GM19455 (cell line): Measurements from ENCODE around the gene SPRN.
"Not testable (repeated sequence)": the region's sequence is repeated elsewhere in the genome, so short reads cannot be mapped to it uniquely, and the experiment has no call there.

Source experiments
- ATAC-seq: cut with Tn5 transposase; IDR thresholded peaks from one replicate; pipeline ENCODE4 v1.9.1; 2021; ENCODE audit not compliant: unreplicated experiment

The SPRN gene

DNA sequence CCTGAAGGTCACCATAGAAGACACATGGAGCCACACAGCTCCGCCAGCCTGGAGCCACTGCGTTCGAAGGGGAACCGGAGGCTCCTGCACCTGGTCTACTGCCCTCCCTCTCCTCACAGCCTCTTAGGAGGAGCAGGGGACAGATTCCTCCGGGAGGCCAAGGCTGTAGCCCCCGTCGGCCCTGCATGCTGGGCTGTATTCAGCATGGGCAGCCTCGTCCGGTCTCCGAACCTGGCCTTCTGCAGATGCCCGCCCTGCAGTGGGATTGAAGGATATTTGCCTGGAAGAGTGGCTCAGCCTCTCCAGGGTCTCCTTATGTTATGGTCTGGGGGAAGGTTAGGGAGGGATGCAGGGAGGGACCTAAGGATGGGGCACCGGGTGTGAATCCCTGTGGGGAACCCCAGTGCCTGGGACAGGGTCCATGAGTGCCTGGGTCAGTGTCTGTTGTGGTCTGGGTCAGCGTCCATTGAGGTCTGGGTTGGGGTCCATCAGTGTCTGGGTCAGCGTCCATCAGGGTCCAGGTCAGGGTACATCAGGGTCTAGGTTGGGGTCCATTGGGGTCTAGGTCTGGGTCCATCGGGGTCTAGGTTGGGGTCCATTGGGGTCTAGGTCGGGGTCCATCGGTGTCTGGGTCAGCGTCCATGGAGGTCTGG lies 16.3 kb upstream of the SPRN start:
- no peak for ATAC-seq

DNA sequence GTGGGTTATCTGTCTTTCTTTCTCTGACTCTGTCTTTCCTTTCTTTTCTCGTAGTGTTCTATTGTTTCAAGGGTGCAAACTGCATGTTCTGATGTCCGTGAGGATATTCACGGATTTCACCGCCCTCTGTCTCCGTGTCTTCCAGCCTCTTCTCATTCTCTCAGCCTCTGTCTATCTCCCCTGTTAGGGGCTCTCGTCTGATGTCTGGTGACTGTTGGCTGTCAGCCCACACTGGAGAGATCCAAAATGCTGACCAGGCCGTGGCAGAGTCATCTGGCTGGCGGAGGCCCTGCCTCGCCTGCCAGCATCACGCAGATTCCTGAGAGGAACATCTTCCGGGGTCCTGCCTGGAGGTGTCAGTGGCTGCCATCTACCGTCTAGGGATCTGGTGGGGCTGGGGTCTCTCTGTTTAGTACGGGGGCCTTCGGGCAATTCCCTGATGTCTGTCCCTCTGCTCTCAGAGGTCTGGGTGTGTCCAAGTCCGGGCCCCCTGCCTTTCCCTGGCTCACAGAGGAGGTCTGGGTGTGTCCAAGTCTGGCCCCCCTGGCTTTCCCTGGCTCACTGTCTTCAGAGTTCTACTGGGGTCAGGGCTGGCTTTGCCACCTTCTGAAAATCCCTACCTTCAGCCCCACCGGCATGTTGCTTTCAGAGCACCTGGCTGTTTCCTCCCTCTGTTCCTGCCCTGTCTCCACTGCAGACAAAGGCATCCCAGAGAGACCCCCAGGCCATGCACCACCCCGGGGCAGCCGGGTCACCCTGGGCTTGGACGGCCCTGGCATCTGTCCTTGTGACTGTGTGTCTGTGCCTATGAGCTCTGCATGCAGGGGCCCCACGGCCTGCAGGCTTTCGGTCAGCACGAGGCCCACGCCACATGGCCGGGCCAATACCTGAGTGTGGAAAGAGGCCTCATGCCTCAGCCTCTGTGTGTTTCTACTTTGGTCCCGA lies 15.4 kb upstream of the SPRN start:
- no peak for ATAC-seq

DNA sequence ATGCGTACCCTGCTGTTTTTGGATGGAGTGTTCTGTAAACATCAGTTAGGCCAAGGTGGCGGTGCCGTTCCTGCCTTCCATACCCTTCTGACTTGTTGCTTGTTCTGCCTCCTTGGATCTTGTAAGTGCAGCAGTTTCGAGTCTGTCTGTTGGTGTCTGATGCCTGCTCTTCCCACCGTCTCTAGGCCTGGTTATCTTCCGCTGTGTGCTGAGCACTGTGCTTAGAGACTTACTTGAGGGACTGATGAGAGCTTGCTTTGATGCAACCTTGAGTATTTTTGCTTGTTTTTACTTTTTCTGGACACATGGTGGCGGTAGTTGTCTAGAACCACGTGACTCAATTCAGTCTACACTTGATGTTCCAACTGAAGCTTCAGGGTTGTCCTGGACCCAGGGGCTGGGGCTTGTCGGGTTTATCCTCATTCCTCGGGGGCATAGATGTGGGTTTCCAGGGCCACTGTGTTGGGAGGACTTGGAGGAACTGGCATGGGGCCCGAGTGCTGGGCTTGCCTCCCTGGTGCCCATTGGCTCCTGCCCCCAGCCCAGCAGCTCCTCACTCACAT lies 14.4 kb upstream of the SPRN start:
- no peak for ATAC-seq

DNA sequence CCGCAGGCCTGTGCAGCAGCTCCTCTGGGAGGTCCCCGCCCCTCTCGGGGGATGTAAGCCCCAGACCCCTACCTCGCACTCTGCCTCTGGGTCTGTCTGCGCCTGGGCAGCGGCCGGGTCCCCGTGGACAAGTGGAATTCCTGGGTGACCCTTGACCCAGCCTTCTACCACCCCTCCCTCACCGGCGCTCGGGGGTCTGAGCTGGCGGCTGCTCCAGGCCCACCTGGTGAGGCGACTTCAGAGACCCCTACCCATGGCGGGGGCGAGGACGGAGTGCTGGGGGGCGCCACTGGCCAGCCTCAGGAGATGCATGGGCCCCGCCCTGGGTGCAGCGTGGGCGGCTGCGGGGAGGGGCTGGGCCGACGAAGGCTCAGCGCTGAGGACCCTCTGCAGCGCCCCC lies 8.4 kb upstream of the SPRN start:
- ATAC-seq = not testable (repeated sequence)

DNA sequence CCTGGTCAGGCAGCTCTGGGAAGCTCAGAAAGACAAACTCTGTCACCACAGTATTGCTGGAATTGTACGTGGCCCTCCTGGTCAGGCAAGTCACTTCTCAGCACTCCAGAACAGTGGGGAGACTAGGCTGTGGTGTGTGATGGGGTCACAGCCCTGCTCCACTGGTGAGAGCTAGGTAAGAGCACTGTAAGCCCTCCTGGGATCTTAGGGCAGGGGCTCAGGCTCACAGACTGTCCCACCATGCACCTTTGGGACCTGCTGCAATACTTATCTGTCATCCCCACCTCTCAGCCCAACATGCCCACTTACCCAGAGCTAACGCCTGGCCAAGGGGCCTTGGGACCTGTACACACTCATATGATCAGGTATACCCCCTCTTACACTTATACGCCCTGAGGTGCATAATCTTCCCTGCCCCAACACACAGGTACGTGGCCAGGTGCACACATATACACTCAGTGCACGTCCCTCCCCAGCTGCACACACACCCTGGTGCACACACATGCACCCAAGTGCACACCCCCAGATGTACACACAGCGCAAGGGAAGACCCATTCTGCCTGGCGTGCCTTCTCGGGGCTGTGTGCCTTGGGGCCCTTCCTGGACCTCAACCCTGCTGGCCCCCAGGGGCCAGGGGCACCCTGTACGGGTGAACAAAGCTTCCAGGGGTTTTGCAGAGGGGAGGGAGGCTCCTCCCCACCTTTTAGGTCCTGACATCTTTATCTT lies 7.6 kb upstream of the SPRN start:
- ATAC-seq = not testable (repeated sequence)

DNA sequence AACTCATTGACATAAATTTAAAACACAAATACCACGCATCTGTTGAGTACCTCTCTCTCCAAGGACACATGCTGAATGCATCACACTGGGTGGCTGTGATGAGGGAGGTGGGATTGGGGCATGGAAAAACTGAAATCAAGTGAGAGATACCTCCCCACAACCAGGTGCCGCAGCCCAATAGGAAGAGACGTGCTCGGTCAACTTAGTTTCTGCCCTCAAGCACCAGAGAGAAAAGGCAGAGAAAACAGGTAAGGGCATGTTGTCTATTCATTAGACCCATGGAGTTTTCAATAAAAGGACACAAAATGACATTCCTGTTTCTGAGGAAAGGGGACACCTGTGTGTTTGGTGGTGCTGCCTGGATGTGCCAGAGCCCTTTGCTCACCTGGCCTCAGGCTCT lies 5.1 kb upstream of the SPRN start:
- ATAC-seq = not testable (repeated sequence)

DNA sequence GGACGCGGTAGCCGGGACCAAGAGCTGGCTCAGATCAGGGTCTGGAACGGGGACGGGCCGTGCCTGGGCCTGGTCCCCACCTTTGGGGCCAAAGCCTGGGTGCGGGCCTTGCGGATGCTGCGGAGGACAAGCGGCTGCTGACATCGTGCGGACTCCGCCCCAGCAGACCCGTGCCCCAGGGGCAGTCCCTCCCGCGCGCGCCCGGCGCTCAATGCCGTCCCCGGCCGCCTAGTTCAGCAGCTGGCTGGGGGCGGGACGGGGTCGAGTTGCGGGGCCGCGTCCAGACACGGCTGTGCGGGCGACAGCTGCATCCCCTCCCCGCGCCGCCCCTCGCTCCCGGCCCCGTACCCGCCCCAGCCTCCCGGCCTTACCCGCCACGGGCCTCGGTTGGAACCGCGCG lies 323 bp downstream of the SPRN start:
- not testable (repeated sequence) for ATAC-seq

DNA sequence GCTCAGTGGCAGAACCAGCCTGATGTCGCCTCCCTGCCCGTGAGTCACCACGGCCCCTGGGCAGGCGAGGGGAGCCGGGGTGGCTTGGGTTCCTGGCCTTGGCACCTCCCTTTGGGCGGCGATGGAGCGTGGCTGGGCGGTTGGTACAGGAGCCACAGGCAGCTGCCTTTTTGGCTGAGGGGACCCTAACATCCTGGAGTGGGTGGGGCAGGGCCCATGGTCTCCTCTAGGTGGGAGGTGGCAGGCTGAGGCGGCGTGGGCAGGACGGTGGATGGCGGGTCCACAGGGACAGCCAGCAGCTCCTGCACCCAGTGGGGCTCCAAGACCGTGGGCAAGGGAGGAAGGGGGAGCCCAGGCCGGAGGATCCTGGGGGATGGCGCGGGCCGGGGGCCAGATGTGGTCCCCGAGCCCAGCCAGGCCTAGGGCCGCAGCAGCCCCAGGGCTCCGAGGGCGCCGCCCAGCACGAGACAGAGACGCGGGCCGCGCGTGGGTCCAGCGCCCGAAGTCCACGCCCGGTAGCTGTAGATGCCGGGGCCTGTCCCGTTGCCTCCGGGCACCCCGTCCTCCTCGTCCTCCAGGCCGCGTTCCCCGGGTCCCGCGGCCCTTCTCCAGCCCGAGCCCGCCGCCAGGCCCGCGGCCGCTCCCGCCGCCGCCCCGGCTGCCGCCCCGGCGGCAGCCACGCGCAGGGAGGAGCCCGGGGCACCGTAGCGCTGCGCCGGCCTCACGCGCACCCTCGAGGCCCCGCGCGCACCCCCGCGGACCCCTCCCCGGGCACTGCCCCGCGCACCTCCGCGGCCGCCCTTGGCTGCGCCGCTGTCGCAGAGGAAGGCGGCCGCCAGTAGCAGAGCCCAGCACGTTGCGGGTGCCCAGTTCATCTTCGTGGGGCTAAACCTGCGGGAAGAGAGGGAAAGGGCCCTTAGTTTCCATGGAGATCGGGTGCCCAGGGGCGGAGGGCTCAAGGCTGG lies 1.3 kb downstream of the SPRN start:
- ATAC-seq = no peak

DNA sequence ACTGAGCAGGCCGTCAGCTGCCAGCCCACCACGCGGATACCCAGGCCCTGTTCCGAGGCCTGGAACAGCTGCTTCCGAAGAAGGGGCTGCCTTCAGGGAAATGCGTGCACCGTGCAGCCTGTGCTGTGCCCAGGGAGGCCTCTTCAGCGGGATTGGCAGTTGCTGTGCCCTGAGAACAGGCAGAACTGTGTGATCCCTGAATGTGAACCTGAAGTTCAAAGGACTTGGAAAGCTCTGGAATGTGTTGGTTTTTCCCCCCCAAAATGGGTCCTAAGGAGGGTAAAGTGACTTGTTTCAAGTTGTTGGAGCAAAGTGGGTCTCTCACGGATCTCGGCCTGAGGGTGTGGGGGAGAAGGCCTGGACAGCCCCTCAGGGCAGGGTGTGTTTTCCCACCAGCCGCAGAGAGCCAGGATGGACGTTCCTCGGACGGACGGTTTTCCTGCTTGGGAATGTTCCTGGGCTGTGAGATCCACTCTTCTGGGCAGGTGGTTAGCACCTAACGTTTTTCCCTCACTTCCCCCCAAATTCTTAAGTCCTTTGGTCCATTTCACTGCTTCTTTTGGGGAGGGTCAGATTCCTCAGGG lies 2.1 kb downstream of the SPRN start:
- no peak for ATAC-seq

DNA sequence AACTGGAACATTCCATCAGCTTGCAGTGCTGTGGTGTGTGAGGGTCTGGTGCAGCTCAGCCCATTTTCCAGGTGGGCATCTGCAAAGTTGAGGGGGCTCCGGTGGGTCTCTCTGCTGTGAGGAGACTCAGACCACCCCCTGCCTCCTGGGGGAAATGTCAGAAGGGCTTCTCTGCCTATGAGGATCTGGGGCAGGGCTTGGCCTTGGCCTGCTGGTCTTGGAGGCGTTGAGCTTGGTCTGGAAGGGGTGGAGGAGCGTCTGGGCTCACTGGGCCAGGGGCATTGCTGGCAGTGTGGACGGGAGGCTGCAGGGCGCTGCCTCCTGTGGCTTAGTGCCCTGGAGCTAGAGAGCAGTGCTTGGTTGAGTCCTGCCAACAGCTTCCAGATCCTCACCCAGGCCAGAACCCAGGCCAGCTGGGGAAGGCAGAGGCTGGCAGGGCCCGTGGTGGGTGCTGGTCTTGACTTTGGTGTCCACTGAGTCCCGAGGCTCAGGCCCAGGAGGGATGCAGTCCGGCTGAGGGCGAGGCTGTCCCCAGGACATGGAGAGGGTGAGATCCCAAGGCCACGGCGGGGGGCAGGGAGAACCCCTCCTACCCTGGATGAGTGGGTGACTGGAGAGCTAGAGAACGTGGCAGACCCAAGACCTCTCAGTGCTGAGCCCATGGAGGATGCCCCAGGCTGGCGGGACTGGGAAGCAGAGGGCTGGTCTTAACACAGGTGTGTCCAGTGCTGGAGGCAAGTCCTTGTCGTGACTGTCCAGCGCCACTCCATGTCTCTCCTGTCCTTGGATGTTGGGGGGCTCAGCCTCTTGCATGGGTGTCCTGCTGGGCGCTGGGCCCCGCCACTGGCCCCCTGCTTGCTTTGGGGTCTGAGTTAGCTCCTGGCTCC lies 2.8 kb downstream of the SPRN start:
- no peak for ATAC-seq

DNA sequence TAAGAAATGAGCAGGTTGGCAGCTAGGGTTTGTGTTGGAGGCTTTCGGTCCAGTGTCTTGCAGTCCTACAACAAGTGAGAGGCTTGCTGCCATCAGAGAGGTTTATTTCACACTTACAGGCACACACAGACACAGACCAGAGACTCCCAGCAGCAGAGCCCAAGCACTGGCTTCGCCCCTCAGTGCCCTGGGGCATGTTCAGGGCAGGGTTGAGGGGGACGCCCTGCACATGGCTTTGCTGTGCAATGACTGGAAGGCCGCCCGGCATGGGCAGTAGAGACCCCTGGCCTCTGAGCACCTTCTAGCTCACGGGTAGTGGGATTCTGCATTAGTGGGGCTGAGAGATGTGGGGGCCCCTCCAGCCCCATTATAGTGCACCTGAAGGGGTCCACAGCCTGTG lies 3.8 kb downstream of the SPRN start:
- no peak for ATAC-seq

DNA sequence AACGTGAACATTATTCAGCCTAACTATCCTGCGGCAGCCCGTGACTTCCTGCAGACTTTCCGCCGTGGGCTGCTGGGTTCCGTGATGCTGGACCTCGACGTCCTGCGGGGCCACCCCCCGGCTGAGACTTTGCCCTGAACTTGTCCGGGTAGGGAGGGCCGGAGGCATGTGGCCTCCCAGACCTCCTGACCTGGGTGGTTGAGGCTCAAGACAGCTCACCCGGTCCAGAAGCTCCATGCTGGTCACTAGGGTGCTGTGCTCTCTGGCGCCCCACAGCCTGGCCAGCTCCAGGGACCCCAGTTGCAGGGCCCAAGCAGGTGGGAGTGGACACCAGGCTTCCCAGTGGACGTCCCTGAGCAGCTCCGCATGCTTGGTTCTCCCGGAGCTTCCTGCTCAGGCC lies 4.4 kb downstream of the SPRN start:
- ATAC-seq = no peak

DNA sequence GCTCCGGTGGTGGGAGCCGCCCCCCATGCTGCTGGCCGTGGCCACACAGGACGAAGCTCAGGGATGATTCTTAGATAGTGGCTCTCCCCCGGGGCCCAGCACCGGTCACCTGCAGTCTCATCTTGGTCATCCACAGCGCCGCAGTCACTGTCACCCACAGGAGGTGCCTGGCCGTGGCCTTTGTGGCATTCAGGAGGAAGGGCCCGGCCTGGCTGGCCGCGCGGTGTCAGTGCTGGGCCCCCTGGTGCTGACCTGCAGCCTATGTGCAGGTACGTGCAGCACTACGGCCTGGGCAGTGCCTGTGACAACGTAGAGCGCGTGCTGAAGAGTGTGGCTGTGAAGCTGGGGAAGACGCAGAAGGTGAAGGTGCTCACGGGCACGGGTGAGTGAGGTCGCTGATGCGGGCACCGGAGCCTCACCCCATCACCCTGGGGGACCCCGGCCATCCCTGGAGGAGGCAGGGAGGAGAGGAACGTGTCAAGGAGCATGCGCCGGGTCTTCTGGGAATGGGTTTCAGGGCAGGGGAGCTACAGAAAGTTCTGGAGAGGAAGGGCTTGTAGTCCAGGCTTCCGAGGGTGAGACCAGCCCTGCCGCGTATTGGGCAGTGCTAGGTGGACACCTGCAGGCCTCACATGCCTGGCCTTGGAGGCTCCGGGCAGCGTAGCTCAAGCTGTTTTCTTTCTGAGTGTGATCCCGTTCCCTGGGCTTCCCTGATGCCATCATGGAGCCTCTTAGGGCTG lies 5.0 kb downstream of the SPRN start:
- ATAC-seq = no peak

DNA sequence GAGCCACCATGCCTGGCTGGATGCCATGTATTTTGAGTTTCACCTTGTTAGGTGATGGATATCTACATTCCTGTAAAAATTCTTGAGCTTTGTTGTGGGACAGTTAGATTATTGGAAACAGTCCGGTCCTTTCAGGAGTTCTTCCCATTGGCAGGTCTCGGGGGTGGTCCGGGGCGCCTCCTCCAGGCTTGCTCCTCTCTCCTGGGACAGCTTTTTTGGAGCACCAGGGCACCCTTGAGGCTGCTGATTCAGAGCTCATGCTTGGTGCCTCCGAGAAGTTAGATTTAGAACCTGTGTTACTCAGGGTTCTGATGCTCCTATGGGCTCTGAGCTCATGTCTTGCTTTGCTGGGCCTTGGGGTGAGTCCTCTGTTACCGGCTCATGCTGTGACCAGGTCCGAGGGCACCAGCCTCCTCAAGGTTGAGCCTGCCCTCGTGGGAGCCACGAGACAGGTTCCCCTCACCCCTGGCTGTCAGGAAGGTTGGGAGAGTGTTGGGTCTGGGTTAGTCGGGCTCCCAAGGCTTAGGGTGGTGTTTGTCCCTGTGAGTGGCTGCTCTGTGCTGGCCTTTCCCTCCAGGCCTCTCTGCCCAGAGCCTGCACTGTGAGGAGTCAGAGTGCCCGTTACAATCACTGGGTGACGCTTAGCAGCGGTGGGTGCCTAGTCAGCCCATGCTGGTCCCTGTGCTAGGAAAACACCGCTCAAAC lies 6.0 kb downstream of the SPRN start:
- no peak for ATAC-seq

DNA sequence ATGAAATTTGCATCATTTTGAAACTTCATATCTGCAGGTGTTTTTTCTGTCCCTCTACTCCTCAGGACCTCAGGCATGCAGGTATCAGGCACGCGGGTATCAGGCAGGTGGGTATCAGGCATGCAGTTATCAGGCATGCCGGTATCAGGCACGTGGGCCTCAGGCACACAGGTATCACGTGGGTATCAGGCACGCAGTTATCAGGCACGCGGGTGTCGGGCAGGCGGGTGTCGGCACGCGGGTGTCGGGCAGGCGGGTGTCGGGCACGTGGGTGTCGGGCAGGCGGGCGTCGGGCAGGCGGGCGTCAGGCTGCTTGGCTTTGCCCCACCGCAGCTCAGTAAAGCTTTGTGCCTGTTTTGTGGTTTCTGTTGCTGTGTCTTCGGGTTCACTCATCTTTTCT lies 8.7 kb downstream of the SPRN start:
- no peak for ATAC-seq

DNA sequence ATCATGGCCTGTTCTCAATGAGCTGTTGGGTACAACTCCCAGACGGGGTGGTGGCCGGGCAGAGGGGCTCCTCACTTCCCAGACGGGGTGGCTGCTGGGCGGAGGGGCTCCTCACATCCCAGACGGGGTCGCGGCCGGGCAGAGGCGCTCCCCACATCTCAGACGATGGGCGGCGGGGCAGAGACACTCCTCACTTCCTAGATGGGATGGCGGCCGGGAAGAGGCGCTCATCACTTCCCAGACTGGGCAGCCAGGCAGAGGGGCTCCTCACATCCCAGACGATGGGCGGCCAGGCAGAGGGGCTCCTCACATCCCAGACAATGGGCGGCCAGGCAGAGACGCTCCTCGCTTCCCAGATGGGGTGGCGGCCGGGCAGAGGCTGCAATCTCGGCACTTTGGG lies 10.0 kb downstream of the SPRN start:
- not testable (repeated sequence) for ATAC-seq

DNA sequence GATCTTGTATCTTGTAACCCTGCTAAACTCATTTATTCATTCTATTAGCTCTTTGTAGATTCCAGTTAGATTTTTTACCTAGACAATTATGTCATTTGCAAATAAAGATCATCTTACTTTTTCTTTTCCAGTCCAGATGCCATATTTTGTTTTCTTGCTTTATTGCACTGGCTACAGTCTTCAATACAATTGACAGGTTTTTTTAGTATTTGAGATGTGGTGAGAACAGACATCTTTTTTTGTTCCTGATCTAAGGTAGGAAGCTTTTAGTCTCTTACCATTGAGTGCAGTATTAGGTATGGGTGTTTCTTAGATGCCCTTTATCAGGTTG lies 12.1 kb downstream of the SPRN start:
- ATAC-seq = no peak
